Vagina (tissue), 2 donors: ENCODE data around the gene MGAT5.

Experiments used
- POLR2A ChIP-seq, 2 donors: fragments of 450-650 bp; IDR thresholded peaks; one replicate each; pipeline ENCODE4 v1.6.1; 2017; ENCODE audit warnings: antibody characterized with exemption in 2 of 2, mild to moderate bottlenecking in 2 of 2, moderate library complexity in 2 of 2
- POLR2AphosphoS5 ChIP-seq, 2 donors: sonication (generic); formaldehyde crosslinking; IDR thresholded peaks; one replicate each; pipeline ENCODE4 v1.9.0; 2017; ENCODE audit warnings: antibody characterized with exemption in 2 of 2, mild to moderate bottlenecking in 2 of 2, low read depth in 1 of 2; ENCODE audit not compliant: insufficient read depth in 1 of 2
- TF ChIP-seq, protein P1 (sequence below), 3 experiments: fragments of 450-650 bp in 2 of 3; fragments of 200-600 bp in 1 of 3; sonication (generic) in 1 of 3; IDR thresholded peaks; one replicate each; pipeline ENCODE4 v1.5.1; 2017 to 2019; ENCODE audit warnings: antibody characterized with exemption in 3 of 3, mild to moderate bottlenecking in 2 of 3, moderate library complexity in 2 of 3

DNA sequence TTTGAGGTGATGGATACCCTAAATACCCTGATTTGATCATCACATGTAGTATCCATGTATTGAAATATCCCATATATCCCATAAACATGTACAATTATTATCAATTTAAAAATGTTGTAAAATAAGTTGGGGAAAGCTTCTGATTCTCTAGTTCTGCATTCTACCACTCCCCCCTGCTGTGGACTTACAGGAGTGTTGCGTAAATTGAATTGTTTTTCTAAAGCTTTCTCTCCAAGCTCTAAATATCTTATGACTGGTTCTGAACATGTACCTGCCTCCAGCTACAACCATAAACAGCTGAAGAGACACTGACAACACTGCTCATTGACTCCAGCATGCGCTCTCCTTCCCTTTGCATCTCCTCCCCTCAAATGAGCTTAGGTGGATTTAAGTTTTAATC lies 145.2 kb downstream of the MGAT5 start:
- TF ChIP-seq, protein P1, sequence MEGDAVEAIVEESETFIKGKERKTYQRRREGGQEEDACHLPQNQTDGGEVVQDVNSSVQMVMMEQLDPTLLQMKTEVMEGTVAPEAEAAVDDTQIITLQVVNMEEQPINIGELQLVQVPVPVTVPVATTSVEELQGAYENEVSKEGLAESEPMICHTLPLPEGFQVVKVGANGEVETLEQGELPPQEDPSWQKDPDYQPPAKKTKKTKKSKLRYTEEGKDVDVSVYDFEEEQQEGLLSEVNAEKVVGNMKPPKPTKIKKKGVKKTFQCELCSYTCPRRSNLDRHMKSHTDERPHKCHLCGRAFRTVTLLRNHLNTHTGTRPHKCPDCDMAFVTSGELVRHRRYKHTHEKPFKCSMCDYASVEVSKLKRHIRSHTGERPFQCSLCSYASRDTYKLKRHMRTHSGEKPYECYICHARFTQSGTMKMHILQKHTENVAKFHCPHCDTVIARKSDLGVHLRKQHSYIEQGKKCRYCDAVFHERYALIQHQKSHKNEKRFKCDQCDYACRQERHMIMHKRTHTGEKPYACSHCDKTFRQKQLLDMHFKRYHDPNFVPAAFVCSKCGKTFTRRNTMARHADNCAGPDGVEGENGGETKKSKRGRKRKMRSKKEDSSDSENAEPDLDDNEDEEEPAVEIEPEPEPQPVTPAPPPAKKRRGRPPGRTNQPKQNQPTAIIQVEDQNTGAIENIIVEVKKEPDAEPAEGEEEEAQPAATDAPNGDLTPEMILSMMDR (IDR thresholded peaks at IDR 0.05) = no peak
- TF ChIP-seq POLR2A (IDR thresholded peaks at IDR 0.05) = no peak
- no peak for TF ChIP-seq POLR2AphosphoS5 (IDR thresholded peaks at IDR 0.05; ENCODE audit: insufficient read depth in 1 of 2, low read depth in 1 of 2)
